ENCODE data around the gene TRIM2. TPM values are rescaled to one million over a fixed set of nuclear protein-coding genes. Genes with fewer than 3 reads are reported as not detected.

TRIM2 gene
- total and polyA plus RNA-seq, 2 experiments from 2014 or later, result 22.0 to 61.5 TPM

DNA sequence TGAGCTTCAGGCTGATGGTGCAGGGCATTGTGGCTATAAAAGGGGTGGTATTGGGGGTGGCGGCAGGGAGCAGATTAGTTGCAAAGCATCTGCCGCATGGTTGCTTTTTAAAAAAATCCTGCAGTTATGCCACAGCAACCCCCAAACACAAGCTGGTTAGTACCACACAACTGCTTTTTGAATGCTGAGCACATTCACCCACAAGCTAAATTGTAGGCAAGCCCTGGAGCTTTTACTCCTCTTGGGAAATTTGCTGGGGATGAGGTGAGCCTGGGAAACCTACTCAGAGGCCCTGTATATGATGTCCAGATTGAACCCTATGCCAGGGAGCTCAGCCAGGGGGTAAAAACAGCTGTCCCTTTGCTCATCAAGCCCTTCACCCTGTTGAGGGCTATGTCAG is 33.8 kb upstream of the TRIM2 start:
- Histone ChIP-seq H3K4me3 (no peak overlapping the region), H3F3A (replicated peaks; ENCODE audit: low read depth) (0 out of 2 replicates have a peak, but pooled peaks cover 3% of the 10 kb centered on the region), H3K27me3 (ENCODE audit: insufficient read depth) (no peaks in the 10 kb centered on the region), H3K27ac (ENCODE audit: low read depth) (no peak overlapping the region), H3K36me3 (ENCODE audit: insufficient read depth) (no peaks in the 10 kb centered on the region), H3K9me2 (ENCODE audit: insufficient read depth) (no peaks in the 10 kb centered on the region), H3K4me2 (no peak overlapping the region), H3K4me1 (ENCODE audit: insufficient read depth) (peaks cover 3% of the 10 kb centered on the region; the same call in 1 of the 2 replicates), H3K79me2 (replicated peaks; ENCODE audit: insufficient read depth) (no peaks in the 10 kb centered on the region), H2AFZ (0 out of 2 replicates have a peak overlapping the region, but pooled peaks have one; percentile 7), H4K20me1 (replicated peaks; ENCODE audit: insufficient read depth) (no peaks in the 10 kb centered on the region)
- H3K4me1 Mint-ChIP-seq, result peaks cover 2% of the 10 kb centered on the region; the same call in 1 of the 3 replicates
- no peaks in the 10 kb centered on the region for H3K36me3 Mint-ChIP-seq (ENCODE audit: low read depth)
- peaks cover 3% of the 10 kb centered on the region for H3K27me3 Mint-ChIP-seq (ENCODE audit: insufficient read depth, low read depth, poor library complexity)
- TF ChIP-seq, protein P1, sequence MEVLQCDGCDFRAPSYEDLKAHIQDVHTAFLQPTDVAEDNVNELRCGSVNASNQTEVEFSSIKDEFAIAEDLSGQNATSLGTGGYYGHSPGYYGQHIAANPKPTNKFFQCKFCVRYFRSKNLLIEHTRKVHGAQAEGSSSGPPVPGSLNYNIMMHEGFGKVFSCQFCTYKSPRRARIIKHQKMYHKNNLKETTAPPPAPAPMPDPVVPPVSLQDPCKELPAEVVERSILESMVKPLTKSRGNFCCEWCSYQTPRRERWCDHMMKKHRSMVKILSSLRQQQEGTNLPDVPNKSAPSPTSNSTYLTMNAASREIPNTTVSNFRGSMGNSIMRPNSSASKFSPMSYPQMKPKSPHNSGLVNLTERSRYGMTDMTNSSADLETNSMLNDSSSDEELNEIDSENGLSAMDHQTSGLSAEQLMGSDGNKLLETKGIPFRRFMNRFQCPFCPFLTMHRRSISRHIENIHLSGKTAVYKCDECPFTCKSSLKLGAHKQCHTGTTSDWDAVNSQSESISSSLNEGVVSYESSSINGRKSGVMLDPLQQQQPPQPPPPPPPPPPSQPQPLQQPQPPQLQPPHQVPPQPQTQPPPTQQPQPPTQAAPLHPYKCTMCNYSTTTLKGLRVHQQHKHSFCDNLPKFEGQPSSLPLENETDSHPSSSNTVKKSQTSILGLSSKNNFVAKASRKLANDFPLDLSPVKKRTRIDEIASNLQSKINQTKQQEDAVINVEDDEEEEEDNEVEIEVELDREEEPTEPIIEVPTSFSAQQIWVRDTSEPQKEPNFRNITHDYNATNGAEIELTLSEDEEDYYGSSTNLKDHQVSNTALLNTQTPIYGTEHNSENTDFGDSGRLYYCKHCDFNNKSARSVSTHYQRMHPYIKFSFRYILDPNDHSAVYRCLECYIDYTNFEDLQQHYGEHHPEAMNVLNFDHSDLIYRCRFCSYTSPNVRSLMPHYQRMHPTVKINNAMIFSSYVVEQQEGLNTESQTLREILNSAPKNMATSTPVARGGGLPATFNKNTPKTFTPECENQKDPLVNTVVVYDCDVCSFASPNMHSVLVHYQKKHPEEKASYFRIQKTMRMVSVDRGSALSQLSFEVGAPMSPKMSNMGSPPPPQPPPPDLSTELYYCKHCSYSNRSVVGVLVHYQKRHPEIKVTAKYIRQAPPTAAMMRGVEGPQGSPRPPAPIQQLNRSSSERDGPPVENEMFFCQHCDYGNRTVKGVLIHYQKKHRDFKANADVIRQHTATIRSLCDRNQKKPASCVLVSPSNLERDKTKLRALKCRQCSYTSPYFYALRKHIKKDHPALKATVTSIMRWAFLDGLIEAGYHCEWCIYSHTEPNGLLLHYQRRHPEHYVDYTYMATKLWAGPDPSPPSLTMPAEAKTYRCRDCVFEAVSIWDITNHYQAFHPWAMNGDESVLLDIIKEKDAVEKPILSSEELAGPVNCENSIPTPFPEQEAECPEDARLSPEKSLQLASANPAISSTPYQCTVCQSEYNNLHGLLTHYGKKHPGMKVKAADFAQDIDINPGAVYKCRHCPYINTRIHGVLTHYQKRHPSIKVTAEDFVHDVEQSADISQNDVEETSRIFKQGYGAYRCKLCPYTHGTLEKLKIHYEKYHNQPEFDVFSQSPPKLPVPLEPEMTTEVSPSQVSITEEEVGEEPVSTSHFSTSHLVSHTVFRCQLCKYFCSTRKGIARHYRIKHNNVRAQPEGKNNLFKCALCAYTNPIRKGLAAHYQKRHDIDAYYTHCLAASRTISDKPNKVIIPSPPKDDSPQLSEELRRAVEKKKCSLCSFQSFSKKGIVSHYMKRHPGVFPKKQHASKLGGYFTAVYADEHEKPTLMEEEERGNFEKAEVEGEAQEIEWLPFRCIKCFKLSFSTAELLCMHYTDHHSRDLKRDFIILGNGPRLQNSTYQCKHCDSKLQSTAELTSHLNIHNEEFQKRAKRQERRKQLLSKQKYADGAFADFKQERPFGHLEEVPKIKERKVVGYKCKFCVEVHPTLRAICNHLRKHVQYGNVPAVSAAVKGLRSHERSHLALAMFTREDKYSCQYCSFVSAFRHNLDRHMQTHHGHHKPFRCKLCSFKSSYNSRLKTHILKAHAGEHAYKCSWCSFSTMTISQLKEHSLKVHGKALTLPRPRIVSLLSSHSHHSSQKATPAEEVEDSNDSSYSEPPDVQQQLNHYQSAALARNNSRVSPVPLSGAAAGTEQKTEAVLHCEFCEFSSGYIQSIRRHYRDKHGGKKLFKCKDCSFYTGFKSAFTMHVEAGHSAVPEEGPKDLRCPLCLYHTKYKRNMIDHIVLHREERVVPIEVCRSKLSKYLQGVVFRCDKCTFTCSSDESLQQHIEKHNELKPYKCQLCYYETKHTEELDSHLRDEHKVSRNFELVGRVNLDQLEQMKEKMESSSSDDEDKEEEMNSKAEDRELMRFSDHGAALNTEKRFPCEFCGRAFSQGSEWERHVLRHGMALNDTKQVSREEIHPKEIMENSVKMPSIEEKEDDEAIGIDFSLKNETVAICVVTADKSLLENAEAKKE (CRISPR knock-in tag; IDR thresholded peaks at IDR 0.05), result no peak
- no peak for TF ChIP-seq ZNF331 (CRISPR knock-in tag; IDR thresholded peaks at IDR 0.05; ENCODE audit: low read depth)
- TF ChIP-seq, protein P2, sequence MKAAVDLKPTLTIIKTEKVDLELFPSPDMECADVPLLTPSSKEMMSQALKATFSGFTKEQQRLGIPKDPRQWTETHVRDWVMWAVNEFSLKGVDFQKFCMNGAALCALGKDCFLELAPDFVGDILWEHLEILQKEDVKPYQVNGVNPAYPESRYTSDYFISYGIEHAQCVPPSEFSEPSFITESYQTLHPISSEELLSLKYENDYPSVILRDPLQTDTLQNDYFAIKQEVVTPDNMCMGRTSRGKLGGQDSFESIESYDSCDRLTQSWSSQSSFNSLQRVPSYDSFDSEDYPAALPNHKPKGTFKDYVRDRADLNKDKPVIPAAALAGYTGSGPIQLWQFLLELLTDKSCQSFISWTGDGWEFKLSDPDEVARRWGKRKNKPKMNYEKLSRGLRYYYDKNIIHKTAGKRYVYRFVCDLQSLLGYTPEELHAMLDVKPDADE (IDR thresholded peaks at IDR 0.05), result no peak
- no peak for TF ChIP-seq EZH2 (IDR thresholded peaks at IDR 0.05; ENCODE audit: low read depth, unreplicated experiment)
- TF ChIP-seq CREB1 (CRISPR knock-in tag; IDR thresholded peaks at IDR 0.05; ENCODE audit: low read depth), result no peak
- TF ChIP-seq EZH2phosphoT487 (IDR thresholded peaks at IDR 0.05; ENCODE audit: unreplicated experiment), result no peak
- TF ChIP-seq, protein P3, sequence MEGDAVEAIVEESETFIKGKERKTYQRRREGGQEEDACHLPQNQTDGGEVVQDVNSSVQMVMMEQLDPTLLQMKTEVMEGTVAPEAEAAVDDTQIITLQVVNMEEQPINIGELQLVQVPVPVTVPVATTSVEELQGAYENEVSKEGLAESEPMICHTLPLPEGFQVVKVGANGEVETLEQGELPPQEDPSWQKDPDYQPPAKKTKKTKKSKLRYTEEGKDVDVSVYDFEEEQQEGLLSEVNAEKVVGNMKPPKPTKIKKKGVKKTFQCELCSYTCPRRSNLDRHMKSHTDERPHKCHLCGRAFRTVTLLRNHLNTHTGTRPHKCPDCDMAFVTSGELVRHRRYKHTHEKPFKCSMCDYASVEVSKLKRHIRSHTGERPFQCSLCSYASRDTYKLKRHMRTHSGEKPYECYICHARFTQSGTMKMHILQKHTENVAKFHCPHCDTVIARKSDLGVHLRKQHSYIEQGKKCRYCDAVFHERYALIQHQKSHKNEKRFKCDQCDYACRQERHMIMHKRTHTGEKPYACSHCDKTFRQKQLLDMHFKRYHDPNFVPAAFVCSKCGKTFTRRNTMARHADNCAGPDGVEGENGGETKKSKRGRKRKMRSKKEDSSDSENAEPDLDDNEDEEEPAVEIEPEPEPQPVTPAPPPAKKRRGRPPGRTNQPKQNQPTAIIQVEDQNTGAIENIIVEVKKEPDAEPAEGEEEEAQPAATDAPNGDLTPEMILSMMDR (conservative IDR thresholded peaks at IDR 0.05; ENCODE audit: low read depth in 2 of 2), result no peak
- no peak for TF ChIP-seq NANOG (IDR thresholded peaks at IDR 0.05; ENCODE audit: borderline replicate concordance)
- TF ChIP-seq, protein P4, sequence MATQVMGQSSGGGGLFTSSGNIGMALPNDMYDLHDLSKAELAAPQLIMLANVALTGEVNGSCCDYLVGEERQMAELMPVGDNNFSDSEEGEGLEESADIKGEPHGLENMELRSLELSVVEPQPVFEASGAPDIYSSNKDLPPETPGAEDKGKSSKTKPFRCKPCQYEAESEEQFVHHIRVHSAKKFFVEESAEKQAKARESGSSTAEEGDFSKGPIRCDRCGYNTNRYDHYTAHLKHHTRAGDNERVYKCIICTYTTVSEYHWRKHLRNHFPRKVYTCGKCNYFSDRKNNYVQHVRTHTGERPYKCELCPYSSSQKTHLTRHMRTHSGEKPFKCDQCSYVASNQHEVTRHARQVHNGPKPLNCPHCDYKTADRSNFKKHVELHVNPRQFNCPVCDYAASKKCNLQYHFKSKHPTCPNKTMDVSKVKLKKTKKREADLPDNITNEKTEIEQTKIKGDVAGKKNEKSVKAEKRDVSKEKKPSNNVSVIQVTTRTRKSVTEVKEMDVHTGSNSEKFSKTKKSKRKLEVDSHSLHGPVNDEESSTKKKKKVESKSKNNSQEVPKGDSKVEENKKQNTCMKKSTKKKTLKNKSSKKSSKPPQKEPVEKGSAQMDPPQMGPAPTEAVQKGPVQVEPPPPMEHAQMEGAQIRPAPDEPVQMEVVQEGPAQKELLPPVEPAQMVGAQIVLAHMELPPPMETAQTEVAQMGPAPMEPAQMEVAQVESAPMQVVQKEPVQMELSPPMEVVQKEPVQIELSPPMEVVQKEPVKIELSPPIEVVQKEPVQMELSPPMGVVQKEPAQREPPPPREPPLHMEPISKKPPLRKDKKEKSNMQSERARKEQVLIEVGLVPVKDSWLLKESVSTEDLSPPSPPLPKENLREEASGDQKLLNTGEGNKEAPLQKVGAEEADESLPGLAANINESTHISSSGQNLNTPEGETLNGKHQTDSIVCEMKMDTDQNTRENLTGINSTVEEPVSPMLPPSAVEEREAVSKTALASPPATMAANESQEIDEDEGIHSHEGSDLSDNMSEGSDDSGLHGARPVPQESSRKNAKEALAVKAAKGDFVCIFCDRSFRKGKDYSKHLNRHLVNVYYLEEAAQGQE (IDR thresholded peaks at IDR 0.05; ENCODE audit: unreplicated experiment), result no peak
- TF ChIP-seq JUNB (IDR thresholded peaks at IDR 0.05; ENCODE audit: unreplicated experiment), result no peak
- no peak for TF ChIP-seq ZNF114 (CRISPR knock-in tag; IDR thresholded peaks at IDR 0.05)
- TF ChIP-seq STAT1 (IDR thresholded peaks at IDR 0.05; ENCODE audit: unreplicated experiment), result no peak
- TF ChIP-seq POLR2AphosphoS5 (IDR thresholded peaks at IDR 0.05; ENCODE audit: low read depth), result no peak
- H3K9me3 Mint-ChIP-seq, result no peaks in the 10 kb centered on the region
- DNase-seq (ENCODE audit: low spot score) (no peak), ATAC-seq (no peak)
- H3K27ac Mint-ChIP-seq, result no peak overlapping the region
- no peak overlapping the region for H3K4me3 Mint-ChIP-seq
